Upper lobe of left lung (tissue), 6 donors: Measurements from ENCODE around the gene YAP1. TPM values are rescaled to one million over a fixed set of nuclear protein-coding genes. Genes with fewer than 3 reads are reported as not detected.

Source experiments
- ATAC-seq, 2 donors: fragments of 200-7000 bp; cut with Tn5 transposase; one replicate each; pipeline ENCODE4 v1.9.1; 2022; ENCODE audit warnings: mild to moderate bottlenecking in 2 of 2, moderate library complexity in 2 of 2; ENCODE audit not compliant: low FRiP score in 2 of 2
- DNase-seq, 2 donors: peaks; one replicate each; pipeline ENCODE4 v3.0.0-alpha.2; 2019 to 2020
- H3K27ac ChIP-seq, 4 donors: fragments of 200-600 bp; sonication (generic); one replicate each; pipeline ENCODE4 v1.5.1; 2016 to 2019
- H3K27me3 ChIP-seq, 4 donors: fragments of 200-600 bp; sonication (generic); one replicate each; pipeline ENCODE4 v1.5.1; 2017 to 2019
- H3K36me3 ChIP-seq, 4 donors: fragments of 200-600 bp; sonication (generic); one replicate each; pipeline ENCODE4 v1.5.1; 2016 to 2019
- H3K4me1 ChIP-seq, 4 donors: fragments of 200-600 bp; sonication (generic); one replicate each; pipeline ENCODE4 v1.5.1; 2018 to 2019
- H3K4me3 ChIP-seq, 4 donors: fragments of 200-600 bp; sonication (generic); one replicate each; pipeline ENCODE4 v1.5.1; 2017 to 2019; ENCODE audit warnings: mild to moderate bottlenecking in 2 of 4, moderate library complexity in 1 of 4
- H3K9me3 ChIP-seq, 4 donors: fragments of 200-600 bp; sonication (generic); one replicate each; pipeline ENCODE4 v1.5.1; 2018 to 2019
- CTCF ChIP-seq, 6 experiments: fragments of 450-650 bp in 4 of 6; fragments of 200-600 bp in 2 of 6; sonication (generic) in 2 of 6; IDR thresholded peaks; one replicate each; pipeline ENCODE4 v1.5.1; 2016 to 2019; ENCODE audit warnings: antibody characterized with exemption in 6 of 6
- EP300 ChIP-seq, 4 donors: sonication (generic); formaldehyde crosslinking; IDR thresholded peaks; one replicate each; pipeline ENCODE4 v1.5.1; 2017; ENCODE audit warnings: antibody characterized with exemption in 4 of 4, control low read depth in 2 of 4
- POLR2A ChIP-seq, 4 donors: fragments of 450-650 bp; IDR thresholded peaks; one replicate each; pipeline ENCODE4 v1.5.1; 2016 to 2017; ENCODE audit warnings: antibody characterized with exemption in 4 of 4, mild to moderate bottlenecking in 2 of 4
- POLR2AphosphoS5 ChIP-seq, 2 donors: sonication (generic); formaldehyde crosslinking; IDR thresholded peaks; one replicate each; pipeline ENCODE4 v1.5.1; 2017; ENCODE audit warnings: antibody characterized with exemption in 2 of 2
- WGBS, 2 donors: methylation state at CpG; one replicate each; pipeline ENCODE4 v1.1.5; 2017 to 2018; 5-methylcytosine and 5-hydroxymethylcytosine counted together
- total RNA-seq, 6 donors: library from RNA; depleted of rRNA in 4 of 6; stranded (reverse); fragments of >200 nt in 4 of 6; gene quantifications; one replicate each; pipeline versions ENCODE4 v1.1.0 to v1.2.1, GENCODE V29; 2016 to 2021
- donor health status: DM: no; HTN: no; CAD: no; lungs with moderate emphysema.
- donor health status: DM: no; HTN: yes; CAD: no; lungs with severe emphysema.

YAP1 gene
- total RNA-seq, 6 donors from 2014 or later = 99.2 to 262 (median 190) TPM

- Histone ChIP-seq H3K27me3 (no peaks in the 10 kb centered on the region), H3K4me3 (no peak overlapping the region), H3K36me3 (no peaks in the 10 kb centered on the region), H3K4me1 (peaks cover 6 to 18% (median 12%) of the 10 kb centered on the region in 4 donors), H3K9me3 (no peaks in the 10 kb centered on the region), H3K27ac (no peak overlapping the region)
- no peak for DNase-seq
- 92 to 93% methylated on average over 2 of the region's 2 CpGs for WGBS, 2 donors
- no peak for ATAC-seq
- no peak for TF ChIP-seq EP300 (IDR thresholded peaks at IDR 0.05)
- TF ChIP-seq POLR2A (IDR thresholded peaks at IDR 0.05) = no peak
- TF ChIP-seq CTCF (IDR thresholded peaks at IDR 0.05) = no peak
Measured at GRCh38 chr11:102135256-102135655, 25.0 kb downstream of the YAP1 start.

- Histone ChIP-seq H3K4me1 (peaks cover 9 to 20% (median 12%) of the 10 kb centered on the region in 4 donors), H3K36me3 (no peaks in the 10 kb centered on the region), H3K4me3 (no peak overlapping the region), H3K9me3 (no peaks in the 10 kb centered on the region), H3K27me3 (no peaks in the 10 kb centered on the region), H3K27ac (peak overlapping the region in 3 of 4 donors; percentile 10 to 57 (median 13))
- ATAC-seq = no peak
- 79 to 88% methylated on average over 2 of the region's 2 CpGs for WGBS, 2 donors
- TF ChIP-seq POLR2AphosphoS5 (IDR thresholded peaks at IDR 0.05) (no peak), CTCF (IDR thresholded peaks at IDR 0.05) (no peak), POLR2A (IDR thresholded peaks at IDR 0.05) (no peak), EP300 (IDR thresholded peaks at IDR 0.05) (no peak)
- DNase-seq = no peak
Measured at GRCh38 chr11:102138223-102138622, 28.0 kb downstream of the YAP1 start.

- Histone ChIP-seq H3K4me1 (peaks cover 11 to 23% (median 14%) of the 10 kb centered on the region in 4 donors), H3K27me3 (no peaks in the 10 kb centered on the region), H3K27ac (peak overlapping the region in 3 of 4 donors; percentile 10 to 57 (median 13)), H3K9me3 (no peaks in the 10 kb centered on the region), H3K36me3 (no peaks in the 10 kb centered on the region), H3K4me3 (no peak overlapping the region)
- 55 to 61% methylated on average over 3 of the region's 3 CpGs for WGBS, 2 donors
- ATAC-seq (peak in 1 of 2 donors; percentile 26), DNase-seq (no peak)
- TF ChIP-seq POLR2AphosphoS5 (IDR thresholded peaks at IDR 0.05) (no peak), EP300 (IDR thresholded peaks at IDR 0.05) (no peak), CTCF (IDR thresholded peaks at IDR 0.05) (no peak), POLR2A (IDR thresholded peaks at IDR 0.05) (no peak)
Measured at GRCh38 chr11:102138670-102139069, 28.4 kb downstream of the YAP1 start.

- WGBS, 2 donors = 44 to 48% methylated on average over 3 of the region's 3 CpGs
- no peaks in the 10 kb centered on the region for H3K9me3 ChIP-seq
- no peak overlapping the region for H3K4me3 ChIP-seq
- ATAC-seq = peak in 1 of 2 donors; percentile 75
- peaks cover 15 to 27% (median 18%) of the 10 kb centered on the region in 4 donors for H3K4me1 ChIP-seq
- peak in 1 of 2 donors; percentile 52 for DNase-seq
- H3K27ac ChIP-seq = peak overlapping the region in 2 of 4 donors; percentile 56 to 57
- no peaks in the 10 kb centered on the region for H3K36me3 ChIP-seq
- no peak for TF ChIP-seq CTCF (IDR thresholded peaks at IDR 0.05)
- TF ChIP-seq EP300 (IDR thresholded peaks at IDR 0.05) = no peak
- H3K27me3 ChIP-seq = no peaks in the 10 kb centered on the region
Measured at GRCh38 chr11:102139081-102139498, 28.8 kb downstream of the YAP1 start.

- Histone ChIP-seq H3K4me3 (no peak overlapping the region), H3K27ac (peak overlapping the region in 1 of 4 donors; percentile 48), H3K9me3 (no peaks in the 10 kb centered on the region), H3K36me3 (no peaks in the 10 kb centered on the region), H3K4me1 (peaks cover 36 to 46% (median 38%) of the 10 kb centered on the region in 4 donors), H3K27me3 (no peaks in the 10 kb centered on the region)
- ATAC-seq (no peak), DNase-seq (no peak)
- TF ChIP-seq POLR2AphosphoS5 (IDR thresholded peaks at IDR 0.05) (no peak), CTCF (IDR thresholded peaks at IDR 0.05) (no peak), POLR2A (IDR thresholded peaks at IDR 0.05) (no peak), EP300 (IDR thresholded peaks at IDR 0.05) (no peak)
- 60 to 83% methylated on average over 1 of the region's 1 CpG for WGBS, 2 donors
Measured at GRCh38 chr11:102142333-102142732, 32.1 kb downstream of the YAP1 start.
